ENCODE measurements around the gene TUBB4B.

TUBB4B gene

GRCh38 chr9:137224830-137225694 lies 16.0 kb upstream of the TUBB4B start, which contains the start of gene CYSRT1:
TSS of gene CYSRT1 (plus strand) at chr9:137225174. CDS start at chr9:137225622, 448 bp downstream.
- H2BK120ac ChIP-seq (ENCODE audit: insufficient read depth, low read length, poor library complexity) = no peak within 1 kb of the TSS
- peak within 1 kb of the TSS; percentile 94 for H3K4me2 ChIP-seq (ENCODE audit: low read length)
- H3K27me3 ChIP-seq (ENCODE audit: insufficient read depth, low read length) = no peaks in the 10 kb centered on the region
- no peak within 1 kb of the TSS for H3K9ac ChIP-seq (ENCODE audit: low read length)
- H3K18ac ChIP-seq (ENCODE audit: low read length) = no peak within 1 kb of the TSS
- DNase-seq = no peak
- H3K4ac ChIP-seq (ENCODE audit: low read depth, low read length) = peak within 1 kb of the TSS; percentile 90
- no peaks in the 10 kb centered on the region for H3K36me3 ChIP-seq (ENCODE audit: control insufficient read depth in 1 of 2, insufficient read depth in 2 of 2, low read length in 2 of 2)
- no peak within 1 kb of the TSS for H3K23ac ChIP-seq (ENCODE audit: low read length)
- H2AK5ac ChIP-seq (ENCODE audit: low read length) = peak within 1 kb of the TSS; percentile 8
- H3K79me1 ChIP-seq (ENCODE audit: low read length) = peaks cover 8% of the 10 kb centered on the region
- no peak within 1 kb of the TSS for H2BK5ac ChIP-seq (ENCODE audit: low read depth, low read length, poor library complexity)
- no peak within 1 kb of the TSS for H2BK12ac ChIP-seq (ENCODE audit: low read length)
- H3K27ac ChIP-seq (ENCODE audit: low read depth, low read length) = no peak within 1 kb of the TSS
- peak within 1 kb of the TSS; percentile 79 for H3K4me3 ChIP-seq (ENCODE audit: low read depth, low read length)
- H2AFZ ChIP-seq (ENCODE audit: insufficient read depth, low read length, poor library complexity) = no peak within 1 kb of the TSS
- H4K12ac ChIP-seq (ENCODE audit: low read depth, low read length) = peak within 1 kb of the TSS; percentile 65
- H3K14ac ChIP-seq (ENCODE audit: low read length) = no peak within 1 kb of the TSS
- H3K4me1 ChIP-seq (ENCODE audit: control insufficient read depth in 1 of 2, insufficient read depth in 2 of 2, low read length in 2 of 2) = peaks cover 20 to 30% of the 10 kb centered on the region in 2 experiments
- no peak within 1 kb of the TSS for H4K91ac ChIP-seq (ENCODE audit: low read depth, low read length)
- H3K79me2 ChIP-seq (ENCODE audit: control insufficient read depth, insufficient read depth, low read length, poor library complexity) = peaks cover 2% of the 10 kb centered on the region
- H4K8ac ChIP-seq (ENCODE audit: low read depth, low read length) = peak within 1 kb of the TSS; percentile 91
- no CpG with 5 or more reads among the region's 23 CpGs for WGBS (ENCODE audit: extremely low coverage, insufficient coverage, insufficient read length)
- H3K9me3 ChIP-seq (ENCODE audit: insufficient read depth, low read depth, low read length) = peaks cover 3% of the 10 kb centered on the region

GRCh38 chr9:137225699-137226331 lies 15.3 kb upstream of the TUBB4B start:
- Histone ChIP-seq H3K4ac (ENCODE audit: low read depth, low read length) (no peak overlapping the region), H2AK5ac (ENCODE audit: low read length) (no peak overlapping the region), H2BK12ac (ENCODE audit: low read length) (no peak overlapping the region), H3K9me3 (ENCODE audit: insufficient read depth, low read depth, low read length) (peaks cover 3% of the 10 kb centered on the region), H4K91ac (ENCODE audit: low read depth, low read length) (no peak overlapping the region), H4K8ac (ENCODE audit: low read depth, low read length) (no peak overlapping the region), H3K14ac (ENCODE audit: low read length) (no peak overlapping the region), H3K4me1 (ENCODE audit: control insufficient read depth in 1 of 2, insufficient read depth in 2 of 2, low read length in 2 of 2) (peaks cover 20 to 30% of the 10 kb centered on the region in 2 experiments), H3K27ac (ENCODE audit: low read depth, low read length) (no peak overlapping the region), H3K27me3 (ENCODE audit: insufficient read depth, low read length) (no peaks in the 10 kb centered on the region), H3K9ac (ENCODE audit: low read length) (no peak overlapping the region), H3K79me2 (ENCODE audit: control insufficient read depth, insufficient read depth, low read length, poor library complexity) (peaks cover 2% of the 10 kb centered on the region), H2BK5ac (ENCODE audit: low read depth, low read length, poor library complexity) (no peak overlapping the region), H3K4me3 (ENCODE audit: low read depth, low read length) (no peak overlapping the region), H2BK120ac (ENCODE audit: insufficient read depth, low read length, poor library complexity) (no peak overlapping the region), H3K4me2 (ENCODE audit: low read length) (no peak overlapping the region), H3K18ac (ENCODE audit: low read length) (no peak overlapping the region), H3K36me3 (ENCODE audit: control insufficient read depth in 1 of 2, insufficient read depth in 2 of 2, low read length in 2 of 2) (no peaks in the 10 kb centered on the region), H4K12ac (ENCODE audit: low read depth, low read length) (no peak overlapping the region), H3K23ac (ENCODE audit: low read length) (no peak overlapping the region), H2AFZ (ENCODE audit: insufficient read depth, low read length, poor library complexity) (no peak overlapping the region), H3K79me1 (ENCODE audit: low read length) (peaks cover 8% of the 10 kb centered on the region)
- no CpG with 5 or more reads among the region's 21 CpGs for WGBS (ENCODE audit: extremely low coverage, insufficient coverage, insufficient read length)
- no peak for DNase-seq

- H3K9ac ChIP-seq (ENCODE audit: low read length) = no peak overlapping the region
- H3K4me3 ChIP-seq (ENCODE audit: low read depth, low read length) = no peak overlapping the region
- H3K4ac ChIP-seq (ENCODE audit: low read depth, low read length) = no peak overlapping the region
- DNase-seq = peak; percentile 96
- peaks cover 19 to 29% of the 10 kb centered on the region in 2 experiments for H3K4me1 ChIP-seq (ENCODE audit: control insufficient read depth in 1 of 2, insufficient read depth in 2 of 2, low read length in 2 of 2)
- H3K27me3 ChIP-seq (ENCODE audit: insufficient read depth, low read length) = no peaks in the 10 kb centered on the region
- peaks cover 3% of the 10 kb centered on the region for H3K9me3 ChIP-seq (ENCODE audit: insufficient read depth, low read depth, low read length)
- peaks cover 2% of the 10 kb centered on the region for H3K79me2 ChIP-seq (ENCODE audit: control insufficient read depth, insufficient read depth, low read length, poor library complexity)
- H3K79me1 ChIP-seq (ENCODE audit: low read length) = peaks cover 7% of the 10 kb centered on the region
- no peak overlapping the region for H3K27ac ChIP-seq (ENCODE audit: low read depth, low read length)
- no peak overlapping the region for H2BK120ac ChIP-seq (ENCODE audit: insufficient read depth, low read length, poor library complexity)
- no peak overlapping the region for H4K8ac ChIP-seq (ENCODE audit: low read depth, low read length)
- no peak overlapping the region for H4K91ac ChIP-seq (ENCODE audit: low read depth, low read length)
- H3K4me2 ChIP-seq (ENCODE audit: low read length) = no peak overlapping the region
- no peak overlapping the region for H2BK12ac ChIP-seq (ENCODE audit: low read length)
- H2BK5ac ChIP-seq (ENCODE audit: low read depth, low read length, poor library complexity) = no peak overlapping the region
- no peaks in the 10 kb centered on the region for H3K36me3 ChIP-seq (ENCODE audit: control insufficient read depth in 1 of 2, insufficient read depth in 2 of 2, low read length in 2 of 2)
- H4K12ac ChIP-seq (ENCODE audit: low read depth, low read length) = no peak overlapping the region
- no peak overlapping the region for H3K14ac ChIP-seq (ENCODE audit: low read length)
- no peak overlapping the region for H2AFZ ChIP-seq (ENCODE audit: insufficient read depth, low read length, poor library complexity)
- H3K23ac ChIP-seq (ENCODE audit: low read length) = no peak overlapping the region
- no peak overlapping the region for H3K18ac ChIP-seq (ENCODE audit: low read length)
- WGBS (ENCODE audit: extremely low coverage, insufficient coverage, insufficient read length) = no CpG with 5 or more reads among the region's 18 CpGs
- H2AK5ac ChIP-seq (ENCODE audit: low read length) = no peak overlapping the region
Measured at GRCh38 chr9:137226338-137227053, 14.6 kb upstream of the TUBB4B start.

GRCh38 chr9:137227054-137227852 lies 13.8 kb upstream of the TUBB4B start, which contains the start of gene RNF224:
TSS of gene RNF224 (plus strand) at chr9:137227502. CDS start at chr9:137228336, 834 bp downstream.
- Histone ChIP-seq H2BK120ac (ENCODE audit: insufficient read depth, low read length, poor library complexity) (no peak within 1 kb of the TSS), H3K27ac (ENCODE audit: low read depth, low read length) (no peak within 1 kb of the TSS), H3K79me2 (ENCODE audit: control insufficient read depth, insufficient read depth, low read length, poor library complexity) (peaks cover 2% of the 10 kb centered on the region), H3K4me3 (ENCODE audit: low read depth, low read length) (no peak within 1 kb of the TSS), H4K8ac (ENCODE audit: low read depth, low read length) (no peak within 1 kb of the TSS), H4K91ac (ENCODE audit: low read depth, low read length) (no peak within 1 kb of the TSS), H3K36me3 (ENCODE audit: control insufficient read depth in 1 of 2, insufficient read depth in 2 of 2, low read length in 2 of 2) (no peaks in the 10 kb centered on the region), H3K14ac (ENCODE audit: low read length) (no peak within 1 kb of the TSS), H3K18ac (ENCODE audit: low read length) (no peak within 1 kb of the TSS), H3K4me1 (ENCODE audit: control insufficient read depth in 1 of 2, insufficient read depth in 2 of 2, low read length in 2 of 2) (peaks cover 18 to 27% of the 10 kb centered on the region in 2 experiments), H2AFZ (ENCODE audit: insufficient read depth, low read length, poor library complexity) (no peak within 1 kb of the TSS), H3K9me3 (ENCODE audit: insufficient read depth, low read depth, low read length) (peaks cover 3% of the 10 kb centered on the region), H2BK5ac (ENCODE audit: low read depth, low read length, poor library complexity) (no peak within 1 kb of the TSS), H4K12ac (ENCODE audit: low read depth, low read length) (no peak within 1 kb of the TSS), H2BK12ac (ENCODE audit: low read length) (no peak within 1 kb of the TSS), H3K23ac (ENCODE audit: low read length) (no peak within 1 kb of the TSS), H3K4ac (ENCODE audit: low read depth, low read length) (no peak within 1 kb of the TSS), H3K4me2 (ENCODE audit: low read length) (no peak within 1 kb of the TSS), H3K27me3 (ENCODE audit: insufficient read depth, low read length) (no peaks in the 10 kb centered on the region), H3K79me1 (ENCODE audit: low read length) (peaks cover 6% of the 10 kb centered on the region), H3K9ac (ENCODE audit: low read length) (peak within 1 kb of the TSS; percentile 28), H2AK5ac (ENCODE audit: low read length) (peak within 1 kb of the TSS; percentile 44)
- peak; percentile 77 to 87 for DNase-seq
- WGBS (ENCODE audit: extremely low coverage, insufficient coverage, insufficient read length) = no CpG with 5 or more reads among the region's 25 CpGs
